Measurements from ENCODE around the gene ARL15. TPM values are rescaled to one million over a fixed set of nuclear protein-coding genes. Genes with fewer than 3 reads are reported as not detected.

ARL15 gene
- total RNA-seq, 1 donor: 28.1 TPM

GRCh38 chr5:53913941-53914340, 396.4 kb downstream of the ARL15 start:
- no peak for DNase-seq (ENCODE audit: low read depth)
- H3K4me3 ChIP-seq (ENCODE audit: low read depth, low read length): no peak overlapping the region
- TF ChIP-seq, protein P1, sequence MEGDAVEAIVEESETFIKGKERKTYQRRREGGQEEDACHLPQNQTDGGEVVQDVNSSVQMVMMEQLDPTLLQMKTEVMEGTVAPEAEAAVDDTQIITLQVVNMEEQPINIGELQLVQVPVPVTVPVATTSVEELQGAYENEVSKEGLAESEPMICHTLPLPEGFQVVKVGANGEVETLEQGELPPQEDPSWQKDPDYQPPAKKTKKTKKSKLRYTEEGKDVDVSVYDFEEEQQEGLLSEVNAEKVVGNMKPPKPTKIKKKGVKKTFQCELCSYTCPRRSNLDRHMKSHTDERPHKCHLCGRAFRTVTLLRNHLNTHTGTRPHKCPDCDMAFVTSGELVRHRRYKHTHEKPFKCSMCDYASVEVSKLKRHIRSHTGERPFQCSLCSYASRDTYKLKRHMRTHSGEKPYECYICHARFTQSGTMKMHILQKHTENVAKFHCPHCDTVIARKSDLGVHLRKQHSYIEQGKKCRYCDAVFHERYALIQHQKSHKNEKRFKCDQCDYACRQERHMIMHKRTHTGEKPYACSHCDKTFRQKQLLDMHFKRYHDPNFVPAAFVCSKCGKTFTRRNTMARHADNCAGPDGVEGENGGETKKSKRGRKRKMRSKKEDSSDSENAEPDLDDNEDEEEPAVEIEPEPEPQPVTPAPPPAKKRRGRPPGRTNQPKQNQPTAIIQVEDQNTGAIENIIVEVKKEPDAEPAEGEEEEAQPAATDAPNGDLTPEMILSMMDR (IDR thresholded peaks at IDR 0.05; ENCODE audit: insufficient read depth, low read depth, low read length): no peak

DNA sequence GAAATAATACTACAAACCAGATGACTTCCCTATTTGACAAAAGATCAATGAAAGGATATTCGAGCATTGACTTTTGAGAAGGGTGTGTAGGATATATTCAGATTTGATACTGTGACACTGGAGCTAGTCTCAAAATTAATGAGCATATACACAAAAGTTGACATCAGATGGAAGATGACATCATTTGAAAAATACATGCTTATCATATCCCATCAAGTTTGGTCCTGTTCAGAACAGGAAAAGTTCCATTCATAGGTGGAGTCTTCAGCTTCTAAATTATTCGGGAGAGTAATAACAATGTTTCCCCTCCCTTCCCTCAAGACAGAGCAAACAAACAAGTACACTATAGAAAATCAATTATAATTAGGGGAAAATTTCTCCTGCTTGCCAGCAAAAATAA, 401.6 kb downstream of the ARL15 start:
- TF ChIP-seq, protein P1 (IDR thresholded peaks at IDR 0.05; ENCODE audit: insufficient read depth, low read depth, low read length): no peak
- no peak for DNase-seq (ENCODE audit: low read depth)

DNA sequence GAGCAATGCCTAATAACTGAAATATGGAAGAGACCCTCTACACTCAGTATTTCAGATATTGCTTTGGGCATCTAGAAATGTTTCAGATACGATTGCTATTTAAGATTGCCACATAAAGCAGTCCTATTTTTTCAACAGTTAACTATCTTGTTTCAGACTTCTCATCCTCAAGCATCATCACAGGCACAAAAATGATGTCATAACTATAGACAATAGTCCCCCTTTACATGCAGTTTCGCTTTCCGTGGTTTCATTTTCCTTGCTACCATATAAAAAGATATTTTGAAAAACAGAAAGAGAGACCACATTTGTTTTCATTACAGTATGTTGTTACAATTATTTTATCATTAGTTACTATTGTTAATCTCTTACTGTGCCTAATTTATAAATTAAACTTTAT, 402.5 kb downstream of the ARL15 start:
- DNase-seq (ENCODE audit: low read depth): no peak
- TF ChIP-seq, protein P1 (IDR thresholded peaks at IDR 0.05; ENCODE audit: insufficient read depth, low read depth, low read length): no peak
- H3K4me3 ChIP-seq (ENCODE audit: low read depth, low read length): no peak overlapping the region

More for the DNA sequence above, 401.6 kb downstream of the ARL15 start:
- no peak overlapping the region for H3K4me3 ChIP-seq (ENCODE audit: low read depth, low read length)

GRCh38 chr5:53906736-53907135, 403.6 kb downstream of the ARL15 start:
- H3K4me3 ChIP-seq (ENCODE audit: low read depth, low read length): no peak overlapping the region
- DNase-seq (ENCODE audit: low read depth): no peak
- TF ChIP-seq, protein P1 (IDR thresholded peaks at IDR 0.05; ENCODE audit: insufficient read depth, low read depth, low read length): no peak

GRCh38 chr5:53902296-53902907, 408.0 kb downstream of the ARL15 start:
- TF ChIP-seq, protein P1 (IDR thresholded peaks at IDR 0.05; ENCODE audit: insufficient read depth, low read depth, low read length): no peak
- H3K4me3 ChIP-seq (ENCODE audit: low read depth, low read length): no peak overlapping the region
- no peak for DNase-seq (ENCODE audit: low read depth)

DNA sequence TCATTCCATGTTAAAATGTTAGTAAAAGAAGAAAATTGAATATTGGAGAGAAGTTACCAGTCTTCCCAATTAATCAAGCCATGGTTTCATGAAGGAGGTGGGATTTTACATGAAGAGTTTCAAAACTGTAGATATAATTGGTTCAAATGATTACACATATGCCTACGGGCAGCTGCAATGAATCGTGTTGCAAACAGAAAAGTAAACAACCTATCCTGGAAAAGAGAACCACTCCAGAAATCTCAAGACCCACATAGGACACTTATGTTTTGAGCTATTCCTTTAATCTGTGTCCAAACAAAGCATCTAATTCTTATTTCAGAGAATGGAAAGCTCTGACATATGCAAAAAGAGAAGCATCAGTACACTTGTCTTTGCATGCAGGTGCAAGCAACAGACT, 409.7 kb downstream of the ARL15 start:
- H3K4me3 ChIP-seq (ENCODE audit: low read depth, low read length): no peak overlapping the region
- TF ChIP-seq, protein P1 (IDR thresholded peaks at IDR 0.05; ENCODE audit: insufficient read depth, low read depth, low read length): no peak
- DNase-seq (ENCODE audit: low read depth): no peak

All from fibroblast of villous mesenchyme (primary cell).